Esophagus (tissue), 2 donors: ENCODE data around the gene STX7. TPM values are rescaled to one million over a fixed set of nuclear protein-coding genes. Genes with fewer than 3 reads are reported as not detected.

Experiments
- H3K27ac ChIP-seq, 2 donors: one replicate each; pipeline ENCODE4 v1.5.1; 2013; ENCODE audit warnings: low read depth in 2 of 2, mild to moderate bottlenecking in 2 of 2, inconsistent platforms in 1 of 2, low read length in 1 of 2, moderate library complexity in 1 of 2
- H3K27me3 ChIP-seq, 2 donors: one replicate each; pipeline ENCODE4 v1.6.1; 2013; ENCODE audit warnings: low read length in 2 of 2, control low read depth in 1 of 2, mild to moderate bottlenecking in 1 of 2; ENCODE audit not compliant: insufficient read depth in 2 of 2, control insufficient read depth in 1 of 2
- H3K36me3 ChIP-seq, 2 donors: one replicate each; pipeline ENCODE4 v1.6.1; 2013; ENCODE audit warnings: low read length in 1 of 2; ENCODE audit not compliant: control insufficient read depth in 2 of 2, insufficient read depth in 2 of 2
- H3K4me1 ChIP-seq, 2 donors: one replicate each; pipeline ENCODE4 v1.6.1; 2013; ENCODE audit warnings: low read length in 1 of 2; ENCODE audit not compliant: control insufficient read depth in 2 of 2, insufficient read depth in 2 of 2
- H3K4me3 ChIP-seq, 2 donors: one replicate each; pipeline ENCODE4 v1.5.1; 2013; ENCODE audit warnings: low read length in 2 of 2, mild to moderate bottlenecking in 2 of 2, low read depth in 1 of 2, moderate library complexity in 1 of 2
- H3K9me3 ChIP-seq, 2 donors: one replicate each; pipeline ENCODE4 v1.6.1; 2013; ENCODE audit warnings: mild to moderate bottlenecking in 2 of 2, low read depth in 1 of 2, low read length in 1 of 2, moderate library complexity in 1 of 2; ENCODE audit not compliant: control insufficient read depth in 2 of 2, insufficient read depth in 1 of 2
- WGBS, 2 donors: extraction: QIAGEN DNeasy Blood & Tissue Kit; methylation state at CpG; one replicate each; pipeline ENCODE4 v1.1.7; 2013; 5-methylcytosine and 5-hydroxymethylcytosine counted together
- polyA plus RNA-seq, 2 donors: library from polyadenylated mRNA; stranded (reverse); fragments of 200-250 nt; gene quantifications; one replicate each; pipeline ENCODE4 v1.2.3, GENCODE V29; 2013
- donor health status: healthy with polysubstance abuse.
- donor health status: Bipolar disorder and iron deficiency.

Gene STX7
- polyA plus RNA-seq, 2 donors, result 9.0 to 19.2 TPM

GRCh38 chr6:132430110-132430509 lies 82.8 kb downstream of the STX7 start:
- Histone ChIP-seq H3K27me3 (no peaks in the 10 kb centered on the region), H3K36me3 (no peaks in the 10 kb centered on the region), H3K4me1 (no peaks in the 10 kb centered on the region), H3K27ac (no peak overlapping the region), H3K4me3 (no peak overlapping the region), H3K9me3 (no peaks in the 10 kb centered on the region)
- 85 to 94% methylated on average over 2 of the region's 2 CpGs for WGBS, 2 donors

DNA sequence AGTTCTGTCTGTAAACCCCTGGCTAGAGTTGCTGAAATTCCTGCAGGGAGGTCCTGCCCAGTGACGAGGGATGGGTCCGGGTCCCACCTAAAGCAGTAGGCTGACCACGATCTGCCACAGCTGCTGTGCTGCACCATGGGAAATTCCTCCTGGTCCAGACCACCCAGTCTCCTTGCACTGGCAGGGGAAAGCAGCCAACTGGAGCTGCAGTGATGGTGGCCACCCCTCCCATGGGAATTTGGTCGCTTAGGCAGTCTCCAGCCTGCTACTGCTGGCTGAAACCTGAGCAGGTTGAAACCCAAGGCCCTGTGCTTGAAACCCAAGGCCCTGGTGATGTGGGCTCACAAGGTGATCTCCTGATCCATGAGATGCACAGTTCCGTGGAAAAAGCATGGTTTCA lies 87.7 kb downstream of the STX7 start:
- Histone ChIP-seq H3K36me3 (no peaks in the 10 kb centered on the region), H3K4me3 (no peak overlapping the region), H3K4me1 (no peaks in the 10 kb centered on the region), H3K27ac (no peak overlapping the region), H3K9me3 (no peaks in the 10 kb centered on the region), H3K27me3 (no peaks in the 10 kb centered on the region)
- WGBS, 2 donors, result 80 to 86% methylated on average over 5 of the region's 5 CpGs

DNA sequence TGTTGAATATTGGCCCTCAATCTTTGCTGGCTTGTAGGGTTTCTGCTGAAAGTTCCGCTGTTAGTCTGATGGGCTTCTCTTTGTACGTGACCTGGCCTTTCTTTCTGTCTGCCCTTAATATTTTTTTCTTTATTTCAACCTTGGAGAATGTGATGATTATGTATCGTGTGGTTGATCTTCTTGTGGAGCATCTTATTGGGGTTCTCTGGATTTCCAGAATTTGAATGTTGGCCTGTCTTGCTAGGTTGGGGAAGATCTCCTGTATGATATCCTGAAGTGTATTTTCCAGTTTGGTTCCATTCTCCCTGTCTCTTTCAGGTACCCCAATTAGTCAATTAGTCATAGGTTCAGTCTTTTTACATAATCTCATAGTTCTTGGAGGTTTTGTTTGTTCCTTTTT lies 89.1 kb downstream of the STX7 start:
- Histone ChIP-seq H3K9me3 (no peaks in the 10 kb centered on the region), H3K4me1 (no peaks in the 10 kb centered on the region), H3K36me3 (no peaks in the 10 kb centered on the region), H3K4me3 (no peak overlapping the region), H3K27ac (no peak overlapping the region), H3K27me3 (no peaks in the 10 kb centered on the region)
- 92 to 94% methylated on average over 3 of the region's 3 CpGs for WGBS, 2 donors

DNA sequence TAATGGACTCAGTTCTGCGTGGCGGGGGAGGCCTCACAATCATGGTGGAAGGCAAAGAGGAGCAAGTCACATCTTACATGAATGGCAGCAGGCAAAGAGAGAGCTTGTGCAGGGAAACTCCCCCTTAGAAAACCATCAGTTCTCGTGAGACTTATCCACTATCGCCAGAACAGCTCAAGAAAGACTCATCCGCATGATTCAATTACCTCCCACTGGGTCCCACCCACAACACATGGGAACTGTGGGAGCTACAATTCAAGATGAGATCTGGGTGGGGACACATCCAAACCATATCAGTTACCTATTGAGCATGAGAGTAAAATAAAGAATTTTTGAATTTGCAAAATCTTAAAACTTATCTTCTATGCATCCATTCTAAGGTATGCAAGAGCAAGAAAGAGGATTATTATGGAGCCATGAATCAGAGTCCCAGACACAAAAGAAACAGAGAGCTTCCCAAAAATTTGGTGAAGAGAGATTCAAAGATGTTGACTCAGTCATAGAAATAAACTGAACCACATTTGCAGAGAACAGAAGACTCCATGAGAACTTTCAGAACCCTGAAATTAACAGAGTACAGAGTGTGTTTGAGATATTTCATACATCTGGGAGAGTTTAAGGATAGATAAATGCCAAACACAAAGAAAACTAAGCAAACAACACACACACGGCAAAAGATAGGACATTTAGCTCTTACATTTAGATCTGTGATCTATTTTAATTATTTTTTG lies 94.5 kb downstream of the STX7 start:
- 87 to 88% methylated on average over 6 of the region's 6 CpGs for WGBS, 2 donors
- no peaks in the 10 kb centered on the region for H3K36me3 ChIP-seq
- no peaks in the 10 kb centered on the region for H3K4me1 ChIP-seq
- H3K27ac ChIP-seq, result no peak overlapping the region
- H3K27me3 ChIP-seq, result no peaks in the 10 kb centered on the region
- H3K9me3 ChIP-seq, result peaks cover 0 to 2% of the 10 kb centered on the region in 2 donors
- no peak overlapping the region for H3K4me3 ChIP-seq

GRCh38 chr6:132414761-132415160 lies 98.2 kb downstream of the STX7 start:
- no peaks in the 10 kb centered on the region for H3K27me3 ChIP-seq
- WGBS, 2 donors, result 85 to 86% methylated on average over 5 of the region's 5 CpGs
- H3K4me1 ChIP-seq, result no peaks in the 10 kb centered on the region
- H3K36me3 ChIP-seq, result no peaks in the 10 kb centered on the region
- no peak overlapping the region for H3K4me3 ChIP-seq
- peaks cover 0 to 2% of the 10 kb centered on the region in 2 donors for H3K9me3 ChIP-seq
- no peak overlapping the region for H3K27ac ChIP-seq

DNA sequence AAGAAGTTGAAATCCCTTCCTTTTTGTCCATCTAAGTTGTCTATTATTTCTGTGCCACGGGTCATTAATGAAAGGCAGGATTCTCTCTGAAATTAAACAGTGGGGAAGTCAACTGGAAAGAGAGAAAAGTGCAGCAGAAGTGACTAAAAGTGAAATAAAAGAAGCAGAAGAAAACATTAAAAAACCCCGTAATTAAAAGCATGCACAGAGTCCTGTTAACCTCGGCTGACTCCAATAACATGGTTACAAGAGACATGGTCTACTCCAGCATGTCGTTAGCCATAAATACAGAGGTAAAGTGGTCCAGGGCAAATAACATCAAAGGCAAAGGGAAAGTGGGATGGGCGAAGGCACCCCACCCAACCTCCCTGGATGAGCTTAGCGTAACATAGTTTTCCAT lies 98.6 kb downstream of the STX7 start:
- 80% methylated on average over 6 of the region's 6 CpGs for WGBS, 2 donors
- Histone ChIP-seq H3K9me3 (peaks cover 0 to 2% of the 10 kb centered on the region in 2 donors), H3K27me3 (no peaks in the 10 kb centered on the region), H3K36me3 (no peaks in the 10 kb centered on the region), H3K27ac (no peak overlapping the region), H3K4me1 (no peaks in the 10 kb centered on the region), H3K4me3 (no peak overlapping the region)

DNA sequence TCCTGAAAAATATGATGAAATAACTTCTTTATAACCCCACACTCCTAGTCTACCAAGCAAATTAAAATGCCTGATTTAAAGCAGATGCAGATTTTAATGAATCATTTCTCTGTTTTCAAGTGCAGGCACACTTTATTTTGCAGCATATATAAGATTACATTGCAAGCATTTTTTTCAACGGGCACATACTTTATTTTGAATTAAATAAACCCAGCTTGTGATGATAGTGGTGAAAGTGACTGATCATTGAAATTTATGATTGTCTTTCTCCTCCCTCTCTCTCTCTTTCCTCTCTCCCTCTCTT lies 99.5 kb downstream of the STX7 start:
- H3K4me1 ChIP-seq, result no peaks in the 10 kb centered on the region

DNA sequence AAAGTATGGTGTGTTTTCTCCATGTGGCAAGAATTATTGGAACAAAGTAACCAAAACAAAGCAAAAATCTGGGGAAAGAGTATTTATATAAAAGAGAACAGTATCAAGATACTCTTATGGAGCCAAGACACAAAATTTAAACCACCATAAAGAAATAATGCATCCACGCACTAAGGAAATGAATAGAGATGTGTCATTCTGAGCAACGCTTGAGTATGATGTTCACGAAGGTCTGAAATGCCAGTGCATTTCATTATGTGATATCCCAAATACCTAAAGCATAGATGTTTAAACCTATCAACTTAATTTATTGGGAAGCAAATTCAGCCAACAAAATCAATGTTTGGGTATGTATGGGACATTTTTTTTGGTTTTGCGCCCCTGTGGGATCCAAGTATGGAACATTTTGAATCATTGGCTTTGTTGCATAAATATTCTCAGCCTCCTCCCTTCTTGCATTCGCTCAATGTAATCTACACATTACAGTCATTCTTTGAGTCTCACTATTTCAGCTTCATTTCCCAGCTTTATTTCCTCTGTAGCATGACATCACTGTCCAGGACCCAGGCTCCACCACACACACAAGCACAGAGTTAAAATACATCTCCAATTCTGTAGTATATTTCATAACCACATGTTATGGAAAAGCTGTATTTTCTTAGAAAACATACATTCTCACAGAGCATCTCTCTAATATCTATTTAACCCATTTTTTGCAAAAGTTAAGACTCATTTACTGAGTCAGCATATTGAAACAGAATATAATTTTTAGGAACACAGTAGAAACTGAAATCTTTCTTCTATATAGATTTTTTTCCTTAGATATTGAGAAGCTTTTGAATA lies 100.0 kb downstream of the STX7 start:
- no peaks in the 10 kb centered on the region for H3K4me1 ChIP-seq
- no peaks in the 10 kb centered on the region for H3K36me3 ChIP-seq
- no peak overlapping the region for H3K4me3 ChIP-seq
- WGBS, 2 donors, result 91 to 93% methylated on average over 5 of the region's 5 CpGs
- H3K9me3 ChIP-seq, result no peaks in the 10 kb centered on the region
- H3K27ac ChIP-seq, result no peak overlapping the region
- H3K27me3 ChIP-seq, result no peaks in the 10 kb centered on the region

More for the DNA sequence above, 99.5 kb downstream of the STX7 start:
- H3K36me3 ChIP-seq, result no peaks in the 10 kb centered on the region
- H3K9me3 ChIP-seq, result peaks cover 0 to 2% of the 10 kb centered on the region in 2 donors
- no peaks in the 10 kb centered on the region for H3K27me3 ChIP-seq
- no peak overlapping the region for H3K4me3 ChIP-seq
- H3K27ac ChIP-seq, result no peak overlapping the region
- 49 to 60% methylated on average over 1 of the region's 1 CpG for WGBS, 2 donors

DNA sequence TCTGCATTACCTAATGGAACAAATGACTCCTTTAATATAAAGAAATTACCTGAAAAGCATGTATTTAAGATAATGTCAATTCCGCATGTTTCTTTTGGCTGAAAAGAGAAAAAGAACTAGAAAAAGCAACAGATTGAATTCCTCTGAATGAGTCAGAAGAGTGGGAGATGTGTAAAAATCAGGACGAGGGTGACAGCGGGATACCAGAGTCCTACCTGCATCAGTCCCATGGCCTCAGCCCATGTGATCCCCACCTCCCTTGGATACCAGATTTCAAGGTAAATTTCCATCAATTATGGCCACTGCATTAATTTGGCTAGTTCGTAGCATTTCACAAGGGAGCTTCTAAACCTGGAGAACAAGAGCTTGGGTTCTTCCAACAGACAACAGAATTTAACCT lies 101.6 kb downstream of the STX7 start:
- Histone ChIP-seq H3K4me1 (no peaks in the 10 kb centered on the region), H3K27me3 (no peaks in the 10 kb centered on the region), H3K9me3 (no peaks in the 10 kb centered on the region), H3K27ac (no peak overlapping the region), H3K4me3 (no peak overlapping the region), H3K36me3 (no peaks in the 10 kb centered on the region)
- WGBS, 2 donors, result 90 to 93% methylated on average over 4 of the region's 4 CpGs

DNA sequence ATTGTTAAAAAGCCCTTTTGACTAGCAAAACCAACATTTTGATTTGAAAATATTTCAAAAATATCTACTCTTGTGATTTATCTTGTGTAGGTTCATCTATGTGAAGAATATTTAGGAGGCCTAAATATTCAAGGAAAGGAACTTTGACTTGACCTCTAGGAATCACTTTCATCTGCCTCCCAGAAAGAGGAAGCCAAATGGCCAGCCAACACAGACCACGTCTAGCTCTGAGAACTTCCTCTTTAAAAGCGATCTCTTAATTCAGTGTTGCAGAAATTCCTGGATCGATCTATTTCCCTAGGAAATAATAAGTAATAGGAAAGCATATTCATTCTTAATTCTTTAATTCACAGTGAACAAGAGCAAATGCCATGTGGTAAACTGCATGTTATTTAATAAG lies 102.1 kb downstream of the STX7 start:
- Histone ChIP-seq H3K9me3 (no peaks in the 10 kb centered on the region), H3K4me1 (no peaks in the 10 kb centered on the region), H3K27ac (no peak overlapping the region), H3K4me3 (no peak overlapping the region), H3K36me3 (no peaks in the 10 kb centered on the region), H3K27me3 (no peaks in the 10 kb centered on the region)
- WGBS, 2 donors, result 79 to 81% methylated on average over 3 of the region's 3 CpGs
